GM12878 (cell line): ENCODE measurements around the gene USH1G. TPM values are rescaled to one million over a fixed set of nuclear protein-coding genes. Genes with fewer than 3 reads are reported as not detected.

Experiments used
- ATAC-seq: fragments of 200-7000 bp; cut with Tn5 transposase; 3 replicates; pipeline ENCODE4 v1.9.1; 2020; ENCODE audit warnings: mild to moderate bottlenecking, moderate library complexity
- BruUV-seq: library from RNA; stranded (reverse); fragments of 400-500 nt; replicated peaks from 2 replicates; lab custom pipeline; 2021; lab: Mats Ljungman, UMichigan
- CTCF ChIA-PET: fragments of 300-600 bp; sonication (Branson Sonifier 250); formaldehyde crosslinking; extraction: SDS; loops from one replicate; lab custom pipeline; 2021; ENCODE audit warnings: inconsistent platforms; lab: Yijun Ruan, JAX
- POLR2A ChIA-PET: fragments of 350-600 bp; formaldehyde crosslinking; extraction: SDS; loops from one replicate; lab custom pipeline; 2021; ENCODE audit warnings: inconsistent platforms; lab: Charles Lee
- RAD21 ChIA-PET: fragments of 300-600 bp; sonication (Branson Sonifier 250); formaldehyde crosslinking; loops from one replicate; lab custom pipeline; 2023; ENCODE audit warnings: antibody characterized with exemption; ENCODE audit not compliant: unreplicated experiment; lab: Charles Lee
- SMC1A ChIA-PET: fragments of 300-600 bp; sonication (Branson Sonifier 250); formaldehyde crosslinking; loops from one replicate; lab custom pipeline; 2023; ENCODE audit not compliant: unreplicated experiment, uncharacterized antibody; lab: Charles Lee
- DNase-seq: peaks from one replicate; pipeline ENCODE4 v3.0.0-alpha.2; 2011; ENCODE audit warnings: low read depth, low spot score
- FAIRE-seq: peaks from 3 replicates; lab custom pipeline; 2011; peaks lifted over from hg19 to GRCh38; lab: Jason Lieb, UNC
- H2AFZ ChIP-seq: 2 replicates; pipeline ENCODE4 v1.6.0; 2011; ENCODE audit warnings: low read depth, low read length, control low read depth; ENCODE audit not compliant: control insufficient read depth
- H3K27ac ChIP-seq: 2 replicates; pipeline ENCODE4 v1.5.1; 2011; ENCODE audit warnings: control low read depth; ENCODE audit not compliant: control insufficient read depth, insufficient read depth
- H3K27me3 ChIP-seq, 2 experiments: replicated peaks in 1 of 2; 2 replicates each; pipeline versions ENCODE4 v1.6.0 to v1.6.1; 2011; ENCODE audit warnings: low read length in 1 of 2; ENCODE audit not compliant: control insufficient read depth in 2 of 2, insufficient read depth in 2 of 2
- H3K36me3 ChIP-seq, 2 experiments: 2 replicates each; pipeline ENCODE4 v1.5.1; 2011; ENCODE audit warnings: low read length in 1 of 2; ENCODE audit not compliant: control insufficient read depth in 2 of 2, insufficient read depth in 2 of 2
- H3K4me1 ChIP-seq: 2 replicates; pipeline ENCODE4 v1.6.1; 2011; ENCODE audit warnings: mild to moderate bottlenecking, low read length, moderate library complexity, mixed read lengths; ENCODE audit not compliant: control insufficient read depth, insufficient read depth
- H3K4me2 ChIP-seq: 2 replicates; pipeline ENCODE4 v1.6.0; 2011; ENCODE audit warnings: control low read depth; ENCODE audit not compliant: control insufficient read depth, insufficient read depth
- H3K4me3 ChIP-seq: fragments of 200-600 bp; sonication (generic); 2 replicates; pipeline ENCODE4 v1.5.1; 2016
- H3K79me2 ChIP-seq: 2 replicates; pipeline ENCODE4 v1.6.0; 2011; ENCODE audit warnings: low read length; ENCODE audit not compliant: control insufficient read depth, insufficient read depth
- H3K9ac ChIP-seq: 2 replicates; pipeline ENCODE4 v1.8.0; 2011; ENCODE audit warnings: low read length, control low read depth, mixed read lengths; ENCODE audit not compliant: control insufficient read depth, insufficient read depth
- H3K9me3 ChIP-seq: replicated peaks from 3 replicates; pipeline ENCODE4 v1.5.1; 2011; ENCODE audit warnings: mild to moderate bottlenecking, low read length; ENCODE audit not compliant: control insufficient read depth, insufficient read depth
- H4K20me1 ChIP-seq: 2 replicates; pipeline ENCODE4 v1.6.0; 2011; ENCODE audit not compliant: control insufficient read depth, insufficient read depth
- LARP7 ChIP-seq: fragments of 450-650 bp; IDR thresholded peaks from 2 replicates; pipeline ENCODE4 v1.6.1; 2017; ENCODE audit warnings: mild to moderate bottlenecking
- POLR2AphosphoS5 ChIP-seq: IDR thresholded peaks from 2 replicates; pipeline ENCODE4 v1.6.1; 2011; ENCODE audit warnings: mild to moderate bottlenecking, low read length, inconsistent platforms
- RAD21 ChIP-seq: IDR thresholded peaks from 2 replicates; pipeline ENCODE4 v1.6.1; 2011; ENCODE audit warnings: mild to moderate bottlenecking, low read depth, low read length, moderate library complexity; ENCODE audit not compliant: insufficient read depth
- RUNX3 ChIP-seq: IDR thresholded peaks from 2 replicates; pipeline ENCODE4 v1.6.1; 2012; ENCODE audit warnings: low read length, inconsistent platforms
- SMAD1 ChIP-seq: fragments of 450-650 bp; IDR thresholded peaks from 2 replicates; pipeline ENCODE4 v1.6.1; 2018; ENCODE audit warnings: mild to moderate bottlenecking, low read depth; ENCODE audit not compliant: partially characterized antibody
- SMARCA5 ChIP-seq: fragments of 450-650 bp; IDR thresholded peaks from 2 replicates; pipeline ENCODE4 v1.6.1; 2017; ENCODE audit warnings: mild to moderate bottlenecking
- SMC3 ChIP-seq: IDR thresholded peaks from 2 replicates; pipeline ENCODE4 v1.6.1; 2011; ENCODE audit warnings: low read length, improper control_type of control experiment, borderline replicate concordance
- YY1 ChIP-seq: IDR thresholded peaks from 2 replicates; pipeline ENCODE4 v1.6.1; 2011; ENCODE audit warnings: low read depth, mild to moderate bottlenecking, low read length
- WGBS: methylation state at CpG from one replicate; pipeline ENCODE4 v1.1.6; 2016; ENCODE audit warnings: low lambda C conversion rate; ENCODE audit not compliant: insufficient replicate concordance, insufficient coverage; ENCODE audit errors: missing lambda C conversion rate; 5-methylcytosine and 5-hydroxymethylcytosine counted together
- in situ Hi-C: fragments of 300-500 bp; cut with MboI; formaldehyde crosslinking; loops from 9 replicates; pipeline ENCODE4 v1.14.3; 2018; ENCODE audit warnings: mixed read lengths
- intact Hi-C: fragments of 100-400 bp; cut with micrococcal nuclease; formaldehyde crosslinking; loops from one replicate; pipeline ENCODE4 v1.14.2; 2022; ENCODE audit not compliant: unreplicated experiment
- polyA plus RNA-seq, 11 experiments: library from polyadenylated mRNA; depleted of rRNA in 4 of 11; unstranded in 6 of 11; stranded (reverse) in 5 of 11; fragments of >200 nt; fragmentation: Nextera tagmentation in 4 of 11; fragmentation: Illumina TruSeq in 1 of 11; extraction: Ambion mirVana in 4 of 11; extraction: Trizol in 1 of 11; gene quantifications; 1 replicate in 1 of 11; 2 replicates in 10 of 11; pipeline versions ENCODE4 v1.2.1 to v1.2.3, GENCODE V29; 2011 to 2016; ENCODE audit warnings: inconsistent platforms in 2 of 11, missing spikeins in 2 of 11, low read depth in 1 of 11
- total RNA-seq, 4 experiments: library from RNA; depleted of rRNA in 3 of 4; stranded (reverse); fragments of >200 nt in 3 of 4; fragmentation: Illumina TruSeq in 1 of 4; extraction: Trizol in 1 of 4; gene quantifications; 2 replicates each; pipeline versions ENCODE4 v1.2.1 to v1.2.3, GENCODE V29; 2013 to 2021
- TF ChIP-seq, protein P1 (sequence below), 3 experiments: IDR thresholded peaks in 2 of 3; conservative IDR thresholded peaks in 1 of 3; 2 replicates each; pipeline ENCODE4 v1.5.1; 2011; ENCODE audit warnings: low read depth in 3 of 3, low read length in 3 of 3, mild to moderate bottlenecking in 3 of 3, control low read depth in 2 of 3, moderate library complexity in 2 of 3, inconsistent platforms in 1 of 3, mixed read lengths in 1 of 3; ENCODE audit not compliant: control insufficient read depth in 2 of 3, insufficient read depth in 1 of 3; ENCODE audit errors: extremely low read depth in 1 of 3
- TF ChIP-seq, protein P2 (sequence below): IDR thresholded peaks from 2 replicates; pipeline ENCODE4 v1.6.1; 2011; ENCODE audit warnings: borderline replicate concordance, low read depth, mild to moderate bottlenecking, moderate library complexity, mixed read lengths, low read length; ENCODE audit not compliant: insufficient read depth; ENCODE audit errors: extremely low read length

Gene USH1G
- total and polyA plus RNA-seq, 10 of the 15 experiments (the other 5 are each of a cell fraction or from before 2014, with no cell fraction given) = 0.05 to 0.62 (median 0.09) TPM; not detected in 7

DNA sequence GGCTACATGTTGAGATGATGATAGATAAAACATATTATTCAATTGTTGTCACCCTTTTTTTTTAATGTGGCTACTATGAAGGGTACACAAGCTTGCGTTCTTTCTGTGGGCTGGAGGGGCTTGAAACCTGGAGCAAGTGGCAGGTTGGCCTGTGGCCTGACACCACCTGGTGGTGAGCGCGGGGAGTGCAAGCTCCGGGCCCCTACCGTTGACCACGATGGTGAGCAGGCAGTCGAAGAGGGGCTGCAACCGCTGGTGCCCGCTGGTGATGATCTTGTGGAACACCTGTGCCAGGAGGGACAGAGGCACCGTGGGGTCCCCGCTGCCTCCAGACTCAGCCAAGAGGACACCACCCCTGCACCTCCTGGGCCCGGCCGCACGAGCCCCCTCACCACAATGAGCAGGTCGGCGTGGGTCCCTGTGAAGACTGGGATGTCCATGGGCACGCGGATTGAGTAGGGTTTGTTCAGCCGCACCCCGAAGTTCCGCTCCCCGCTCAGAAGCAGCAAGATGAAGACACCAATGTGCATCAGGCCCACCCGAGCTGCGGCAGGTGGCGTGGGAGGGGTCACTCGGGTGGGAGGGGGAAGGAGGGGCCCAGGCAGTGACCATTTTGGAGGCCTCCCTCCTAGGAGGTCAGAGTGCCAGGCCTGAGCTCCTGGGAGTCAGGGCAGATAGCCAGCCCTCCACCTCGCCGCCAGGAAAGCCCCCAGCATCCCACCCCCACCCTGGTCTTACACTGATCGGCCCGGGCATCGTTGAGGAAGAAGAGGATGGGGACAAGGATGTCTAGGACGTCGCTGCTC, 35.1 kb upstream of the USH1G start:
- FAIRE-seq = peak; percentile 89
- peak; percentile 58 for ATAC-seq
- Histone ChIP-seq H3K9me3 (no peaks in the 10 kb centered on the region; the same call in 2 of the 3 replicates), H3K9ac (no peak overlapping the region), H3K4me1 (no peaks in the 10 kb centered on the region; the same call in 1 of the 2 replicates), H3K36me3 (no peaks in the 10 kb centered on the region), H2AFZ (no peak overlapping the region), H3K27ac (no peak overlapping the region), H4K20me1 (no peaks in the 10 kb centered on the region), H3K27me3 (no peaks in the 10 kb centered on the region), H3K79me2 (no peaks in the 10 kb centered on the region), H3K4me2 (no peak overlapping the region), H3K4me3 (no peak overlapping the region)
- DNase-seq = no peak
- ChIA-PET POLR2A (no interaction called here), SMC1A (interaction anchor here (1.0 to 7.7 kb wide), 8 partner anchors 9 to 167 kb away, joined by 3 to 73 read pairs (median 4); partner anchors contain the start of genes OTOP2 and USH1G), CTCF (interaction anchor here (0.6 to 13.8 kb wide), 25 partner anchors 9 to 624 kb away, joined by 3 to 274 read pairs (median 5); partner anchors contain the start of genes FDXR, MRPL58, OTOP2 and USH1G), RAD21 (interaction anchor here (0.9 to 4.7 kb wide), 15 partner anchors 10 to 454 kb away, joined by 3 to 30 read pairs (median 4); partner anchors contain the start of genes FDXR, OTOP2 and USH1G)
- 0 out of 2 replicates have a peak, but pooled peaks have one; percentile 43 for TF ChIP-seq SMARCA5
- TF ChIP-seq LARP7 = 0 out of 2 replicates have a peak, but pooled peaks have one; percentile 45
- TF ChIP-seq, protein P1, sequence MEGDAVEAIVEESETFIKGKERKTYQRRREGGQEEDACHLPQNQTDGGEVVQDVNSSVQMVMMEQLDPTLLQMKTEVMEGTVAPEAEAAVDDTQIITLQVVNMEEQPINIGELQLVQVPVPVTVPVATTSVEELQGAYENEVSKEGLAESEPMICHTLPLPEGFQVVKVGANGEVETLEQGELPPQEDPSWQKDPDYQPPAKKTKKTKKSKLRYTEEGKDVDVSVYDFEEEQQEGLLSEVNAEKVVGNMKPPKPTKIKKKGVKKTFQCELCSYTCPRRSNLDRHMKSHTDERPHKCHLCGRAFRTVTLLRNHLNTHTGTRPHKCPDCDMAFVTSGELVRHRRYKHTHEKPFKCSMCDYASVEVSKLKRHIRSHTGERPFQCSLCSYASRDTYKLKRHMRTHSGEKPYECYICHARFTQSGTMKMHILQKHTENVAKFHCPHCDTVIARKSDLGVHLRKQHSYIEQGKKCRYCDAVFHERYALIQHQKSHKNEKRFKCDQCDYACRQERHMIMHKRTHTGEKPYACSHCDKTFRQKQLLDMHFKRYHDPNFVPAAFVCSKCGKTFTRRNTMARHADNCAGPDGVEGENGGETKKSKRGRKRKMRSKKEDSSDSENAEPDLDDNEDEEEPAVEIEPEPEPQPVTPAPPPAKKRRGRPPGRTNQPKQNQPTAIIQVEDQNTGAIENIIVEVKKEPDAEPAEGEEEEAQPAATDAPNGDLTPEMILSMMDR (IDR thresholded peaks at IDR 0.05 in 2 of 3, conservative IDR thresholded peaks at IDR 0.05 in 1 of 3; ENCODE audit: control insufficient read depth in 2 of 3, extremely low read depth in 1 of 3, insufficient read depth in 1 of 3, low read depth in 3 of 3, low read length in 3 of 3) = peak; percentile 78 to 95 (median 91)
- TF ChIP-seq RAD21 = peak; percentile 78
- TF ChIP-seq, protein P2, sequence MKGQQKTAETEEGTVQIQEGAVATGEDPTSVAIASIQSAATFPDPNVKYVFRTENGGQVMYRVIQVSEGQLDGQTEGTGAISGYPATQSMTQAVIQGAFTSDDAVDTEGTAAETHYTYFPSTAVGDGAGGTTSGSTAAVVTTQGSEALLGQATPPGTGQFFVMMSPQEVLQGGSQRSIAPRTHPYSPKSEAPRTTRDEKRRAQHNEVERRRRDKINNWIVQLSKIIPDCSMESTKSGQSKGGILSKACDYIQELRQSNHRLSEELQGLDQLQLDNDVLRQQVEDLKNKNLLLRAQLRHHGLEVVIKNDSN = no peak
- peak; percentile 43; the same call in 1 of the 2 replicates for TF ChIP-seq RUNX3
- peak; percentile 95 for TF ChIP-seq SMC3
- TF ChIP-seq YY1 = peak; percentile 71
- TF ChIP-seq SMAD1 = no peak
- TF ChIP-seq POLR2AphosphoS5 = no peak
- in situ Hi-C loops = loop anchor here (5.0 kb wide), 1 partner anchor 36 kb away; the partner anchor contains the start of genes OTOP2 and USH1G
- WGBS = 19% methylated on average over 27 of the region's 33 CpGs
- BruUV-seq = no TSS peak
- intact Hi-C loops = loop anchor here (5.0 kb wide), 1 partner anchor 166 kb away; no protein-coding TSS in a partner anchor
